Activated CD8-positive, alpha-beta memory T cell treated with anti-CD3 and anti-CD28 coated beads, Interleukin-2, amount 10 ng/mL, durations not matched to agents 7 days and 5 days (primary cell): Measurements from ENCODE around the gene ZDHHC3. TPM values are rescaled to one million over a fixed set of nuclear protein-coding genes. Genes with fewer than 3 reads are reported as not detected.

ENCODE experiments used
- ATAC-seq: fragments of 150-1000 bp; cut with Tn5 transposase; one replicate; pipeline ENCODE4 v1.10.0; 2021; ENCODE audit warnings: moderate library complexity
- CTCF ChIA-PET: fragments of 350-600 bp; sonication (Branson Sonifier 250); formaldehyde crosslinking; loops from one replicate; lab custom pipeline; 2021; ENCODE audit warnings: antibody characterized with exemption; lab: Charles Lee
- DNase-seq: peaks from one replicate; pipeline ENCODE4 v3.0.0-alpha.2; 2020
- H3K27ac Mint-ChIP-seq: one replicate; pipeline ENCODE4 v1.8.0; 2021; ENCODE audit warnings: mild to moderate bottlenecking, mixed read lengths
- H3K27me3 Mint-ChIP-seq: one replicate; pipeline ENCODE4 v1.8.0; 2021; ENCODE audit warnings: mixed read lengths
- H3K36me3 Mint-ChIP-seq: one replicate; pipeline ENCODE4 v1.8.0; 2021; ENCODE audit warnings: mild to moderate bottlenecking, mixed read lengths
- H3K4me1 Mint-ChIP-seq: one replicate; pipeline ENCODE4 v1.8.0; 2021; ENCODE audit warnings: mixed read lengths
- H3K4me3 Mint-ChIP-seq: one replicate; pipeline ENCODE4 v1.8.0; 2021; ENCODE audit warnings: mild to moderate bottlenecking, moderate library complexity, mixed read lengths
- H3K9me3 Mint-ChIP-seq: one replicate; pipeline ENCODE4 v1.8.0; 2022; ENCODE audit warnings: low read depth, mixed read lengths
- total RNA-seq, 2 experiments: library from RNA; stranded (reverse); gene quantifications; one replicate each; pipeline ENCODE4 v1.2.3, GENCODE V29; 2021

Gene ZDHHC3
- total RNA-seq, 2 experiments from 2014 or later, result 54.0 to 54.9 TPM

DNA sequence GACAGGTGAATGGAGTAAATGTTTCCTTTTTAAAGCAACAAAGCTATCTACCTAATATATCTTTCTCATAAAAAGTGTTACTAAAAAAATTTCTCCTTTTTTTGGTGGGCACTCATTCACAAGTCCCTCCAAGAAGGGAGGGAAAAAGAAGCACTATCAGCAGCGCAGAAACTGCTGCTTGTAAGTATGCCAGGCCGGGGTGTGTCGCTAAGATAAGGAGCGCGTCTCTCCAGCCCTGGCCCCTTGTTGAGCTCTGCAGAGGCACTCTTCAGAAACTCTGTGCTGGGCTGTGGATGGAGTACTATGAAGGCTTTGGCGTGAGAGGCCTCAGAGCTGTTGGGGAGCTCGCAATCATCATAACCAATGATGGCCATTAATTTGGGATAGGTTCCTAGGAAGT lies 49.1 kb downstream of the ZDHHC3 start:
- Mint-ChIP-seq H3K27ac (no peak overlapping the region), H3K4me3 (no peak overlapping the region), H3K27me3 (no peaks in the 10 kb centered on the region), H3K4me1 (no peaks in the 10 kb centered on the region), H3K36me3 (peaks cover 10% of the 10 kb centered on the region), H3K9me3 (no peaks in the 10 kb centered on the region)
- CTCF ChIA-PET, result no interaction called here
- DNase-seq, result no peak
- ATAC-seq, result no peak

DNA sequence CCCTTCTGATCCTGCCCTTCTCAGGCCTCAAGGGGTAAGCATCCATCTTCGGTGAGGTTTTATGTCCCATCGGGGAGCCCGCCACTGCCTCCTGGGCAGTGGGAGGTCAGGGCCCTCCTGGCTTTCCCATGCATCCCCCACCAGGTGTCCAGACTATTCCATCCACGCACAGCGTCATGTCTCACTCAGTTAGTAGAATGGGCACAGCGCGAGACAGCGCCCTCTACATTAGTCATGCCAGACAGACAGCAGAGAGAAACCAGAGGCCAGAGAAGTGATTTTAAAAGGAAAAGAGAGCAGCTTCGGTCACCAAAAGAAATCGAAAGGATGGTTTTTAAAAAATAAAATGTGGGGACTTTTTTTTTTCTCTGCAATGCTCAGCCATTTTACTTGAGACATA lies 49.8 kb downstream of the ZDHHC3 start:
- ATAC-seq (no peak), DNase-seq (no peak)
- Mint-ChIP-seq H3K27me3 (no peaks in the 10 kb centered on the region), H3K27ac (no peak overlapping the region), H3K4me3 (no peak overlapping the region), H3K9me3 (no peaks in the 10 kb centered on the region), H3K4me1 (no peaks in the 10 kb centered on the region), H3K36me3 (peaks cover 10% of the 10 kb centered on the region)
- CTCF ChIA-PET, result no interaction called here

DNA sequence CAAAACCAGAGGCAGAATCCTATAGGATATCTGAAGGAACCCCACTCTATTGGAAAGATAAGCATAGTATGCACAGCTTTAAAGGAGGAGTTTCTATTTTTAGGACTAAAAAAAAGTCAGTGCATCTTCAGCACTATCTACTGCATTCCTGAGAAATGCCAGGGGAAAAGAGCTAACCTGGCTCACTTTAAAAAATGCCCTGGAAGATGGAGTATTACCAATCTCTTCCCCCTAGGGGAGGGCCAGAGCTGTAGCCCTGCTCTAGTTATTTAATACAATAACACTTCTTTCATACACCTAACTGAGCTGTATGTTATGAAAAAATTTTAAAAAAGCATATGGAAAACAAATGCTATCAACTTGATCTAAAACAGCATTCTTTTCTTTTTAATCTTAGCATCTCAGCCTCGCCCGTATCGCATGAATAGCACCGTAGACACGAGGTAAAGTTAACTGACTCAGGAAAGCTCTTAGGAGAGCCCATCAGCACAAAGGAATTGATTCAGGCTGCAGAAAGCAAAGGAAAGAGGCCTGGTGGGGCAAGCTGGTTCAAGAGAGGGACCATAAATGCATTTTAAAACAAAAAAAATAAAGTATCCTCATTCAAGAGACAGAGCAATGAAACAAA lies 51.4 kb downstream of the ZDHHC3 start:
- no peak for ATAC-seq
- H3K9me3 Mint-ChIP-seq, result no peaks in the 10 kb centered on the region
- no peak overlapping the region for H3K27ac Mint-ChIP-seq
- no peaks in the 10 kb centered on the region for H3K27me3 Mint-ChIP-seq
- no peak for DNase-seq
- peaks cover 10% of the 10 kb centered on the region for H3K36me3 Mint-ChIP-seq
- no peaks in the 10 kb centered on the region for H3K4me1 Mint-ChIP-seq
- H3K4me3 Mint-ChIP-seq, result no peak overlapping the region
- CTCF ChIA-PET, result interaction anchor here (0.6 to 2.1 kb wide), 4 partner anchors 10 to 1903 kb away, joined by 3 to 8 read pairs (median 4); no protein-coding TSS in a partner anchor

DNA sequence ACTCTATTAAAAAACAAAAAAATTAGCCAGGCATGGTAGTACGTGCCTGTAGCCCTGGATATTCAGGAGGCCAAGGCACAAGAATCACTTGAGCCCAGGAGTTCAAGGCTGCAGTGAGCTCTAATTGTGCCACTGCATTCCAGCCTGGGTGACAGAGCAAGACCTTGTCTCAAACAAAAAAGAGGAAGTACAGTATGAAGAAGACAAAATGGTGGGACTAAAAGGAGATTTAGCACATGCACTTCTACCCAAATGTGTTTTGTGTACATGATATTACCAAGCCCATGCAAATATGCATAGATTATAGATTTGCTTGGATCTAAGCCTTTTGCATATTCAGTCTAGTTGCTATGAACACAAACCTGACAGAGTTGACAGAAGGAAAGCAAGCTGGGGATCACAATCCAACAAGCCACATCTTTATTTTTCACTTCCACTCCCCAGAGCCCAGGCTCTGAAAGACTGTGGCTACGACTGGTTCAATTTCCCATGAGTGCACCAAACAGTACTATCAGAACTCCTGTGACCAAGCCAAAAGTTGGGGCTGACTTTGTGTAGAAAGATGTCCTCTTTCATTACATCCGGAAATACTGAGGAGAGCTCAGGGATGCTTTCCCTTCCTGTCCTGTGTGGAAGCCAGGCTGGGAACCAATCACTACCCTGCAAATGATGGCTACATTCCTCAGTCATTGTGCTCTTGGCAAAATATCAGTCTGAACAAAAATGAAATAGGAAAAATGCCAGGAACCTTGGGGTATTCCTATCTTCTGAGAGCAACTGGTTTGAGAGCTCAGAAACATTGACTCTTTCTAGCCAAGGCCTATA lies 52.1 kb downstream of the ZDHHC3 start:
- CTCF ChIA-PET, result interaction anchor here (0.6 to 2.1 kb wide), 3 partner anchors 9 to 27 kb away, joined by 3 to 8 read pairs (median 3); no protein-coding TSS in a partner anchor
- Mint-ChIP-seq H3K27ac (no peak overlapping the region), H3K36me3 (peaks cover 9% of the 10 kb centered on the region), H3K4me3 (no peak overlapping the region), H3K27me3 (no peaks in the 10 kb centered on the region), H3K4me1 (no peaks in the 10 kb centered on the region), H3K9me3 (no peaks in the 10 kb centered on the region)
- ATAC-seq, result no peak
- DNase-seq, result no peak

DNA sequence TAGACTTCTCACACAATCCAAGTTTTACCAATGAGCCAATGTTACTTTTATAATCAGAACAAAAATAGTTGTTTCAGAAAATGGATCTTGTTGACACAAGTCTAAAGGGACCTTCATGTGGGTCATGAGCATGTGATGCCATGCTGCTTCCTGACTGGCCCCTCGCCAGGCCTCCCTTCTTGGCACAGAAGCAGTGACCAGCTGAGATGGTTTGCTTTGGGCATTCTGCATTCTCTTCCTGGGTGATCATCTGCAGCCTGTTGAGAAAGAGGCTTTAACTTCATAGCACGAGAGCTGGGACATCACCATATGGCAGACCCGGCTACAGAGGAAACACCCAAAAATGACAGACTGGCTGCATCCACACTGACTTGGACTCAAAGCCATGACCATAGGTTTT lies 55.9 kb downstream of the ZDHHC3 start:
- no peak overlapping the region for H3K27ac Mint-ChIP-seq
- DNase-seq (no peak), ATAC-seq (no peak)
- no peak overlapping the region for H3K4me3 Mint-ChIP-seq
- CTCF ChIA-PET, result interaction anchor here (1.0 to 1.1 kb wide), 2 partner anchors 13 to 387 kb away, joined by 3 to 4 read pairs; no protein-coding TSS in a partner anchor
- H3K36me3 Mint-ChIP-seq, result peaks cover 1% of the 10 kb centered on the region
- H3K4me1 Mint-ChIP-seq, result no peaks in the 10 kb centered on the region
- H3K9me3 Mint-ChIP-seq, result no peaks in the 10 kb centered on the region
- no peaks in the 10 kb centered on the region for H3K27me3 Mint-ChIP-seq

DNA sequence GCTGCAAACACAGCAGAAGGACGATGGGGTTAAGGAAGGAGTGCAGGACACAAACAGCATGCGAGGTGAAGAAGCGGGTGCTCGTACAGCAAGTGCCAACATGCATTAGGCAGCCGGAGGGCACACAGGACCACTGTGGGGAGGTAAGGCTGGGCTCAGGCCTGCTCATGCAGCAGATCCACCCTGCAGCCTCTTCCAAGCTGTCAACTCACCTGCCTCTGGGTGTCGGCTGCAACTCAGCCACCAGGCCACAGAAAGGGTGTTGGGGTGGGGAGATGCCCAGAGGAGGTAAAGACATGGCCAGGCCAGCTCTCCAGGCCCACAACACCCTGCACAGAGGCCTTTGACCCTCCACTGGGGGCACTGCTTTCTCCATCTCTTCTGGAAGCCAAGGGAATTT lies 57.4 kb downstream of the ZDHHC3 start:
- H3K4me1 Mint-ChIP-seq, result no peaks in the 10 kb centered on the region
- H3K27me3 Mint-ChIP-seq, result no peaks in the 10 kb centered on the region
- no peak overlapping the region for H3K27ac Mint-ChIP-seq
- H3K4me3 Mint-ChIP-seq, result no peak overlapping the region
- CTCF ChIA-PET, result no interaction called here
- H3K9me3 Mint-ChIP-seq, result no peaks in the 10 kb centered on the region
- ATAC-seq (no peak), DNase-seq (no peak)
- H3K36me3 Mint-ChIP-seq, result peaks cover 1% of the 10 kb centered on the region

DNA sequence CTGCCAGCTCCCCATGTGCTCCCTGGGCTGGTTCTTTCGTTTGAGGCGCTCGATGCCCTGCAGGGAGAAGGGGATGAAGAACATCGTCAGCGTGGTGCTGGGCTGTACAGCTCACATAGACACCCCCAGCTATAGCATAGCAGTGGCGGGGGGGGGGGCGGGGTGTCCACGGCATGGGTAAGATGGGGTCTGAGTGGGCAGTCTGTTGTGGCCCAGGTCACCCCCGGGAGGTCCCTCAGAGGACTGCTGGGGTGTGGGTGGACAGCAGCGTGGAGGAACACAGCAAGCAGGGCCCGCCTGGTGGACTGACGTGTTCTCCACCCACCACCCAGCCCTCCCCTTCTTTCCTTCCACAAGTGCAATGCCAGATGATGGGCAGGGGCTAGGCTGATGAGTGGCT lies 57.9 kb downstream of the ZDHHC3 start:
- no peak for ATAC-seq
- H3K4me3 Mint-ChIP-seq, result no peak overlapping the region
- DNase-seq, result no peak
- H3K4me1 Mint-ChIP-seq, result no peaks in the 10 kb centered on the region
- peaks cover 1% of the 10 kb centered on the region for H3K36me3 Mint-ChIP-seq
- H3K9me3 Mint-ChIP-seq, result no peaks in the 10 kb centered on the region
- H3K27me3 Mint-ChIP-seq, result no peaks in the 10 kb centered on the region
- CTCF ChIA-PET, result no interaction called here
- no peak overlapping the region for H3K27ac Mint-ChIP-seq

DNA sequence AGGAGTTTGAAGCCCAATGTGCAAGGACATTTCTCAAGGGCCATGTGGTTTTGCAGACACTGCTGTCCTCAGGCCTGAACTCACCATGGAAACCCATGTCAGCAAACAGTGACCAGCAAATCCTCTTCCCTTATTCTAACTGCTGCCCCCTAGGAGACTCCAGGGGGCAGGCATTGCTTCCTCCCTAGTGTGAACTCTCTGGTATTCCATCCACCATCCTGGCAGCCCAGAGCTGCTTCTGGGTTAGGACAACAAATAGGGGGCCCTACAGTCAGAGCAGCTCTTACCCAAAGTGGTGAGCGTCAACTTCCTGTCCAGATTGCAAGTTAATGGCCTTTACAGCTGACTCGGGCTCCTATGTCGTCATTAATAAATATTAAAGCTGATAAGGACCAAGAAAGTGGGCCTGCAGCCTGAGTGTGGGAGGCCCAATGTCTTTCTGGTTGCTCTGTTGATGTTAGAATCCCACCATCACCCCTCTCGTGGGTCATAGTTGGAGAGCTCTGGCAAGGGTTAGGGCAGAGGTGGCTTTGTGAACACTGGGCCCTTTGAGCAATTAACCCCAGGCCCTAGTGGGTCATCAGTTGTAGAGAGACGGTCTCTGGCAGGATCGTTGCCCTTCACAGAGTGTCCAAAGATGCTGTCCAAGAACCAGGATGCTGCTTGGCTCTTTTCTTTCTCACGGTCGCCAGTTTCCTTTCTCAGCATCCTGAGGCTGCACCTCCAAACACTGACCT lies 60.1 kb downstream of the ZDHHC3 start:
- no peaks in the 10 kb centered on the region for H3K27me3 Mint-ChIP-seq
- no peak overlapping the region for H3K27ac Mint-ChIP-seq
- H3K4me3 Mint-ChIP-seq, result no peak overlapping the region
- peaks cover 4% of the 10 kb centered on the region for H3K9me3 Mint-ChIP-seq
- H3K36me3 Mint-ChIP-seq, result no peaks in the 10 kb centered on the region
- CTCF ChIA-PET, result interaction anchor here (1.8 to 3.7 kb wide), 2 partner anchors 383 to 387 kb away, joined by 7 to 22 read pairs; no protein-coding TSS in a partner anchor
- no peak for DNase-seq
- no peak for ATAC-seq
- H3K4me1 Mint-ChIP-seq, result no peaks in the 10 kb centered on the region

DNA sequence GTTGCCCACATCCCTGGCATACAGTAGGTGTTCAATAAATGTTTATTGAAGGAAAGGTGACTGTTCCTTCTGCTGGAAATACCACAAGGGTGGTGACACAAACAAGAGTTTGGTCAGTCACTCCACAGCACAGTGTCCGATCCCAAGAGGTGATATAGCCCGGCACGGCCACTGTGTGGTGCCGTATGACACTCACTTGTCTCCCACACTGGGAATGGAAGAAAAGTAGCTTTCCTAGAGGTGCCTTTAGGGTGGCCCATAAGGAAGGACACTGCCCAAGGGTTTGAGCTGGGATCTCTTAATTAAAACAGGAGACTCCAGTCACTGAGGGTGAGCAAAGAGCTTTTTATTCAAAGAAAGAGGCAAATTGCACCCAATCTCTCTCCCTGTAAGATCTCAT lies 61.0 kb downstream of the ZDHHC3 start:
- no peaks in the 10 kb centered on the region for H3K4me1 Mint-ChIP-seq

DNA sequence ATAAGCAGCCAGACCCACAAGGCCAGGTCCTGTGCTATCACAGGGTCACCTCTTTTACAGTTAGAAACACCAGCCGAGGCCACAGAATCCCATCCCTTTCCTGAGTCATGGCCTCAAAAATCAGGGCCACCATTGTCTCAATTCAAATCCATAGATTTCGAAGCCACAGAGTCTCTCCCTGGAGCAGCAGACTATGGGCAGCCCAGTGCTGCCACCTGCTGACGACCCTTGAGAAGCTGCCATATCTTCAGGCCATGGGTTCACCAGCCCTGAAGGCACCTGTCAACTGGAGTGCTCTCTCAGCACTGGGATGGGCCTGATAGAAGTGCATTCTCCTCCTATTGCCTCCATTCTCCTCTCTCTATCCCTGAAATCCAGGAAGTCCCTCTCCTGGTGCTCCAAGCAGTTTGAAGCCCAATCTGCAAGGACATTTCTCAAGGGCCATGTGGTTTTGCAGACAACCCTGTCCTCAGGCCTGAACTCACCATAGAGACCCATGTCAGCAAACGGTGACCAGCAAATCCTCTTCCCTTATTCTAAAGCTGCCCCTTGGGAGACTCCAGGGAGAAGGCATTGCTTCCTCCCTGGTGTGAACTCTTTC lies 62.0 kb downstream of the ZDHHC3 start:
- Mint-ChIP-seq H3K4me3 (no peak overlapping the region), H3K4me1 (no peaks in the 10 kb centered on the region), H3K27me3 (peaks cover 15% of the 10 kb centered on the region), H3K9me3 (peaks cover 4% of the 10 kb centered on the region), H3K27ac (no peak overlapping the region), H3K36me3 (no peaks in the 10 kb centered on the region)
- CTCF ChIA-PET, result interaction anchor here (0.5 to 3.7 kb wide), 10 partner anchors 10 to 591 kb away, joined by 3 to 22 read pairs (median 3); no protein-coding TSS in a partner anchor
- DNase-seq (peak; percentile 68), ATAC-seq (peak; percentile 79)

More for the DNA sequence above, 61.0 kb downstream of the ZDHHC3 start:
- no peak overlapping the region for H3K27ac Mint-ChIP-seq
- no peak for DNase-seq
- CTCF ChIA-PET, result interaction anchor here (0.6 to 3.7 kb wide), 7 partner anchors 9 to 411 kb away, joined by 3 to 22 read pairs (median 3); no protein-coding TSS in a partner anchor
- peaks cover 4% of the 10 kb centered on the region for H3K9me3 Mint-ChIP-seq
- H3K27me3 Mint-ChIP-seq, result peaks cover 5% of the 10 kb centered on the region
- no peak overlapping the region for H3K4me3 Mint-ChIP-seq
- no peaks in the 10 kb centered on the region for H3K36me3 Mint-ChIP-seq
- ATAC-seq, result no peak

DNA sequence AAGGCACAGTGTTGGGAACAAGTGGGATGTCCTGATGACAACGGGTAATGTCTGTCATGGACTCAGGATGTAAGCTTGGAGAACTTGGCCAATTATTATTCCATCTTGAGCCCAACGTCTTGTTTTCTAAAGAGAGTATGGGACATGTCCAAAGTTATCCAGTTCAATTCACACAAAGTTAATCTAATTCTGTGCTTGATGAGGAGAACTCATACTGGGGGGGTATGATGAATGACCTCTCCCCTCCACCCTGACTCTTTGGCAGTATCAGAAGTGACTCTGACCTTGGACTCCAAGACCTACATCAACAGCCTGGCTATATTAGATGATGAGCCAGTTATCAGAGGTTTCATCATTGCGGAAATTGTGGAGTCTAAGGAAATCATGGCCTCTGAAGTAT lies 65.3 kb downstream of the ZDHHC3 start:
- Mint-ChIP-seq H3K36me3 (no peaks in the 10 kb centered on the region), H3K4me3 (no peak overlapping the region), H3K4me1 (no peaks in the 10 kb centered on the region), H3K27ac (no peak overlapping the region), H3K27me3 (peaks cover 22% of the 10 kb centered on the region), H3K9me3 (peaks cover 4% of the 10 kb centered on the region)
- DNase-seq (no peak), ATAC-seq (no peak)
- CTCF ChIA-PET, result no interaction called here

DNA sequence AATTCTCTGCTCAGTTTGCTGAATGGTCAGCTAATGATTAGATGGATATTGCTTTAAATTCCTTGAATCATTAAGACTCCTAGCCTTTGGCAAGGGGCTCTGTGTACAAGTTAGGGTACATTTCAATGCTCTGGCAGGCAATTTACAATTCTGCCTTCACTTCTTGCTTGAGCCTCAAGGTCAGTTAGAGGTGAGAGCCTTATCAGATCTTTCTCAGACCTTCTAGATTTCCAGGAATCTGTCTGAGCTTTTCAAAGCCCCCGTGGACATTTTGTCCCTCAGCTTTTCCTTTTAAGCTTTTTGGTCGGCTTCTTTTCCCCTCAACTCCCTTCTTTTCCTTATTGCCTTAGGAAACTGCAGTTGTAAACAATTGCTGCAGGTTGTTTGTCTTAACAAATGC lies 66.9 kb downstream of the ZDHHC3 start:
- DNase-seq, result no peak
- CTCF ChIA-PET, result interaction anchor here (1.2 kb wide), 1 partner anchor 376 kb away, joined by 5 read pairs; no protein-coding TSS in a partner anchor
- H3K27me3 Mint-ChIP-seq, result peaks cover 25% of the 10 kb centered on the region
- ATAC-seq, result no peak
- H3K9me3 Mint-ChIP-seq, result peaks cover 4% of the 10 kb centered on the region
- no peak overlapping the region for H3K27ac Mint-ChIP-seq
- H3K4me1 Mint-ChIP-seq, result no peaks in the 10 kb centered on the region
- no peak overlapping the region for H3K4me3 Mint-ChIP-seq
- no peaks in the 10 kb centered on the region for H3K36me3 Mint-ChIP-seq

DNA sequence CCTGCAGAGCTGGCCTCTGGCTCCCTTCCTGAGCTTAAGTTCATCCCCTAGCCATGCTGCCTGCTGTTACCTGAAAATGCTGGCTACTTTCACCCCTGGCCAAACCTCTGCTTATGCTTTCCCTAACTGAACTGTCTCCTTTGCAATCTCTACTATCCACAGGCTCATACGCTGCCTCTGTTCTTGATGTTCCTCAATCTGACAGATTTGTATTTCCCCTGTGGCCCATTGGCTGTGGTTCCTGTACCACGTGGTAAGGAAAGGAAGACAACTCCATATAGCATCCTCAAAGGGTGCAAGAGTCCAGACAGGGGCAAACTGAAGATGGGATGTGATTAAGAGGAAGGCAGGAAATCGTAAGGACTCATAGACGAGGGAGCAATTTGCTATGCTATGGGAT lies 68.4 kb downstream of the ZDHHC3 start:
- DNase-seq, result no peak

More for the DNA sequence above, 68.4 kb downstream of the ZDHHC3 start:
- H3K27me3 Mint-ChIP-seq, result peaks cover 25% of the 10 kb centered on the region
- CTCF ChIA-PET, result interaction anchor here (1.2 kb wide), 1 partner anchor 13 kb away, joined by 4 read pairs; no protein-coding TSS in a partner anchor
- no peak overlapping the region for H3K4me3 Mint-ChIP-seq
- no peak for ATAC-seq
- H3K9me3 Mint-ChIP-seq, result peaks cover 4% of the 10 kb centered on the region
- no peak overlapping the region for H3K27ac Mint-ChIP-seq
- H3K4me1 Mint-ChIP-seq, result no peaks in the 10 kb centered on the region
- no peaks in the 10 kb centered on the region for H3K36me3 Mint-ChIP-seq
